GM12891 (cell line): ENCODE data around the gene LRPAP1.
"Not testable (repeated sequence)": the region's sequence is repeated elsewhere in the genome, so short reads cannot be mapped to it uniquely, and the experiment has no call there.

Experiments used
- PAX5 ChIP-seq: IDR thresholded peaks from 2 replicates; pipeline ENCODE4 v1.6.1; 2011; ENCODE audit warnings: low read length, moderate library complexity, mild to moderate bottlenecking; ENCODE audit not compliant: insufficient read depth, severe bottlenecking
- POLR2A ChIP-seq: IDR thresholded peaks from 2 replicates; pipeline ENCODE4 v1.6.1; 2011; ENCODE audit warnings: low read depth, low read length, control low read depth
- POLR2AphosphoS5 ChIP-seq: IDR thresholded peaks from 2 replicates; pipeline ENCODE4 v1.6.1; 2011; ENCODE audit warnings: low read depth, low read length, control low read depth
- TAF1 ChIP-seq: IDR thresholded peaks from 2 replicates; pipeline ENCODE4 v1.6.1; 2011; ENCODE audit warnings: low read depth, low read length, control low read depth

- not testable (repeated sequence) for TF ChIP-seq POLR2A, TAF1, POLR2AphosphoS5, PAX5
These were observed 42.6 kb upstream of the LRPAP1 start for GRCh38 chr4:3574865-3575264.
